ENCODE measurements around the gene CLTCL1.

The CLTCL1 gene

DNA sequence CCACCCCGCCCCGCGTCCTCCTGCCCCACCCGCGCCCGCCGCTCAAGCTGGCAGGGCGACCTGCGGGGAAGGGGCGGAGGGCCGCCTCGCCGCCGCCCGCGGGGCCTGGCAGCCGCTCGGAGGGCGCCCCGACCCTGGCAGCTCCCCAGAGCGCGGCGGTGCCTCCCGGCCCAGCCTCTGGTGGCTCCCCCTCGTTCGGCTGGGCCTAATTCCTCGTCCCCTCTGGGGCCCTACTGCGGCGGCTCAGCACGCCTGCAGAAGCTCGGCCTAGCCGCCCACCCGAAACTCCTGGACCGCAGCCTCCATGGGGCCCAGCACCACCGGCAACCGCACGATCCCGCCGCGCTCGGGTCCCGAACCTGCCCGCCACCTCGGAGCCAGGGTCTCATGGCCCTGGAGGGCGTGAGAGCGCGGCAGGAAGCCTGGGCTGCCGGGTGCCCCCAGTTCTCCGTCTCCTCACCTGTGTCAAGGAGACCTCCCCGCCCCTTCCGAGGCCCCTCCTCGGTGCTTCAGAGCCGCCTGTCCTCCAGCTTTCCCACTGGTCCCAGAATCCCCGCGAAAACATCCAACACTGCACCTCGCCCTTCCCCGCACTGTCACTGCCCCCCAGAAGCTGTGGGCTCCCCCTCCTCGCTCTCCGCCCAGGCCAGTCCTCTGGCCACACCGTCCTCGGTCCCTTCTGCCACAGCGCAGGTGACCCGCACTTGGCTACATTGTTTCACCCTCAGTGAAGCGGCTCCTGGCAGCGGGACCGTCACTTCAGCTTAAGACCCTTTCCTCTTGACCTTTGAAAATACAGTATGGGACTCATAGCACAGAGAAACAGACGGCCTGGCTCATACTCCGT lies 140.8 kb downstream of the CLTCL1 start:
- DNase-seq (ENCODE audit: low read depth in 2 of 2), result no peak

DNA sequence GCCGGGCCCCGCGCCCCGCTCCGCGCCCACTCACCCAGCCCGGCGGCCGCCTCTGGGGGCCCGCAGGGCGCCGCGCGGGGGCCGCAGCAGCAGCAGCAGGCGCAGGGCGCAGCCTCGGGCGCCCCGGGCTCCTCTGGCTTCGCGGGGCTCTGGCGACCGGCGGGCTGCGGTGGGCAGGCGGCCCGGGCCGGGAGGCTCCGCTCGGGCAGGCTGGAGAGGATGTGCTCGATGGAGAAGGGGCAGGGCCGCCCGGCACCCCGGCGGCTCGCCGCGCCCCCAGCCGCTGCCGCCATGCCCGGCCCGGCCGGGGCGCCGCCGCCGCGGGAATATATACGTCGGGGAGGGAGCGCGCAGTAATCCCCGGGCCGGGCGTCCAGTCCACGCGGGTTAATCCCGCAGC lies 141.5 kb downstream of the CLTCL1 start, which contains the start of gene GSC2:
GSC2 (minus strand) TSS at position 302 of the 400 bp plus-strand sequence; CDS start at position 293, 9 bp downstream.
- no peak for DNase-seq (ENCODE audit: low read depth in 2 of 2)

DNA sequence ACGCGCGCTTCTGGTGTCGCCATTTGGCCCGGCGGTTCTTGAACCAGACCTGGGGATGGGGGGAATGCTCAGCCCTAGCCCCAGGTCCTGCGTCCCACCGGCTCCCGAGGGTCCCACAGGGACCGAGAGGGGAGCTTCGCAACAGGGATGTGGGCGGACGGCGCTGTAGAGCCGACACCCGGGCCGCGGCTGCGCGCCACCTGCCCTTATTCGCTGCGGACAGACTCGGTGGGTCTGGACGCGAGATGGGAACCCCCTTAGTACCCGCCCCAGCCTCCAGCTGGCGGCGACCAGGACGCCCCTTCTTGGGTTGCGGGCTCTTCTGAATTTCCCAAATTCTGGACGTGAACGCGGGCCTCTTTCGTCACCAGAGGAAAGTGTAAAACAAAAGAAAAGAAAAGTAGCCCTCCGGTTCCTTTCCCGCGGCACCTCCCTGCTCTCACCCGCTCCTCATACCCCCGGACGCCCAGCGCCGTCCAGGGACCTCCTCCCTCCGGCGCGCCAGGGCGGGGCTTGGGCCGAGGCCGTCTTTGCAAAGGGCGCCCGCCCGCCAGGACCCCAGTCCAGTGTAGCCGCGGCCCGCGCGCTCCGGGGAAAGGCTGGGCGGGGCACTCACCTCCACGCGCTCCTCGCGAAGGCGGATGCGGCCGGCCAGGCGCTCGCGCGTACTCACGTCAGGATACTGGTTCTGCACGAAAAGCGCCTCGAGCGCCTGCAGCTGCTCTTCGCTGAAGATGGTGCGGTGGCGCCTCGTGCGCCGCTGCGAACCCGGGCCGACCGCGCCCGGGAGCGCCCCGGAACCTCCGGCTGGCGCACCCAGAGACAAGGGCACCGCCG lies 142.3 kb downstream of the CLTCL1 start:
- no peak for DNase-seq (ENCODE audit: low read depth in 2 of 2)

DNA sequence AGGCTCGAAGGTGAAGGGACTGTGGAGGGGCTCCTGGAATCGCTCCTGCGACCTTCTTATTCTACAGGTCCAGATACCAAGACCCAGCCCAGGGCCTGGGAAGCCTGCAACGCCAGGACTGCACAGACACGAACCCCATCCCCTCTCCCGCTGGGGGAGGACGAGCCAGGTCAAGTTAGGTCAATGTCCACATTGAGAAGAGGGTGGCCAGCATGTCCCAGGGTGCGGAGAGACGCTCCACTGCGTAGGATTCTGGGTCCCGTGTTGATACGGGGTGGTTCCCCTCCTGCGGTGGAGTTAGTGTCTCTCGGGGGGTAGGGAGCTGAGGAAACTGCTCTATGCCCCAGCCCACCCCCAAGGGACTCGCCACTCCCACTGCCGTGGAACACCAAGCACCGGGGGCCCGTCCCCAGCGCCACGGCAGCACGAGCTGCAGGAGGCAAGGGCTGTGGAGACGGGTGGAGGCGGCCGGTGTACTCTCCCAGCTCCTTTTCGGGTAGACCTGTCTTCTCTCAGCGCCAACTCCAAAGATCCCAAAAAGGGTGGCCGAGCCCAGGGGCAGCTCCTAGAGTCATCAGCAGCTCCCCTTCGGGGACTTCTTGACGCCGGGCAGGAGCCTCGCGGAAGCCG lies 143.0 kb downstream of the CLTCL1 start:
- DNase-seq (ENCODE audit: low read depth in 2 of 2), result no peak

- DNase-seq (ENCODE audit: low read depth in 2 of 2), result no peak
Observed at GRCh38 chr22:19147195-19147780, 144.2 kb downstream of the CLTCL1 start.

GRCh38 chr22:19146215-19146968 lies 145.1 kb downstream of the CLTCL1 start:
- DNase-seq (ENCODE audit: low read depth in 2 of 2), result no peak

- DNase-seq (ENCODE audit: low read depth in 2 of 2), result no peak
Observed at GRCh38 chr22:19143967-19144400, 147.5 kb downstream of the CLTCL1 start.

DNA sequence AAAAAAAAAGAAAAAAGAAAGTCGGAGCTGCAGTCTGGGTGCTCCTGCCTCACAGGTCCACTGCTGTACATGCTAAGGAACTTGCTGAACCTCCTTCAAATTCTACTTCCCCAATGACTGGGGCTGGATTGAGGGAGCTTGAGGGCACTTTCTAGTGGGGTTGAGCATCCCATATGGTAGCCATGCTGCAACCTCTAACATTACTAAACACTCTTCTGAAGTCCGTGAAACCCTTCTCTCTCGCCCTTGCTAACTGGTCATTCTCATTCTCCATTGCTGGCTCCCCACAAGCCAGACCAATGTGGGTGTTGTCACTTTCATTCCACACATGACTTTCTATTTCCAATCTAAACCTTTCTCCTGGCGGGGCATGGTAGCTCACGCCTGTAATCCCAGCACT lies 148.3 kb downstream of the CLTCL1 start:
- DNase-seq (ENCODE audit: low read depth in 2 of 2), result no peak

DNA sequence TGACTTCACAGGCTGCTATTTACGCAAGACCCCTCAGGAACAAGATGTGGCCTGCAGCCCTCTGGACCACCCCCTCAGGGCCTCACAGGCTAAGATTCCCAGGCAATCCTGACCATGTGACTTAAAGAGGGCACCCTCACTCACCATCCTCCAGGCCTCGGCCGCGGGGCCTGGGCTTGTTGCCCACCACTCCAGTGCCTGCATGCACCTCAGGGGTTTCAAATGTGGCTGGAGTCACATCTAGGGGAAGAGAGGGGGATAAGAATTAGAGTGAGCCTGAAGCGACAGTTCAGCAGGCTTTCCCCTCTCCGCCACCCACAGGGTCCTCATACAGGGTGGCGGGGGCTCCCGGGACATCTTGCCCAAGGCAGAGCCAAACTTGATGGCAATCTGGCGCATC lies 149.1 kb downstream of the CLTCL1 start:
- no peak for DNase-seq (ENCODE audit: low read depth in 2 of 2)

DNA sequence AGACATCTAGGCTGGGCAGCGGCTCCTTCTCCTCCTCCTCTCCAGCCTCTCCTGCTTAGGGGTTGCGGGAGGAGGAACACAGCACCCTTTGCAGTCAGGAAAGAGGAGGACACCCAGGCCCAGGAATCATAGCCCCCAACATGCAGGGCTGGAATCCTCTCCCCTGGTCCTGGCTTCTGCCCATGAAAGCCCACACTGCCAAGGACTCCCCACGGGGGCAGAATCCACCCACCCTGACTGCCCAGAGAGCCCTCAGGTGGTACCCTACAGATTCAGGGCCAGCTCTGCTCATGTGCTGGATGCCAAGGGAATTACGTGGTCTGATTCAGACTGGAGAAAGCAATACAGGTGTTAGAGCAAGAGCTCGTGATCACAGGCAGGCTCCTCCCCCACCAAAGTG lies 151.5 kb downstream of the CLTCL1 start:
- DNase-seq (ENCODE audit: low read depth in 2 of 2), result no peak

DNA sequence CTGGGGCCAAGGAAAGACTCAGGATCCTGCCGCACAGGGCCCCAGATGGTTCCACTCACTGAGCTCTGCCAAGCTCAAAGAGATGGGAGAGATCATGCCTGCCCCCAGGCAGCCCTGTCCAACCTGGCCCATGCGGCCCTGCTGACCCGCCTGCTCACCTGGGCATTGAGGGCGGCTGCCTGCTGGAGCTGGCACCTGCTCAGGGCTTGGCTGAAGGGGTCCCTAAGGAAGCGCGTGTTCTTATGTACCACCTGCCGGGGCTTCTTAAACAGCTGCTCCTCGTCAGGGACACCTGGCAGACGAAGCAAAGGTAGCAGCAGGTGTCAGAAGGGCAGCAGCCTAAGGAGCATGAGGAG lies 152.5 kb downstream of the CLTCL1 start:
- DNase-seq (ENCODE audit: low read depth in 2 of 2), result no peak

- DNase-seq (ENCODE audit: low read depth in 2 of 2), result no peak
Observed at GRCh38 chr22:19138217-19139000, 153.1 kb downstream of the CLTCL1 start.

DNA sequence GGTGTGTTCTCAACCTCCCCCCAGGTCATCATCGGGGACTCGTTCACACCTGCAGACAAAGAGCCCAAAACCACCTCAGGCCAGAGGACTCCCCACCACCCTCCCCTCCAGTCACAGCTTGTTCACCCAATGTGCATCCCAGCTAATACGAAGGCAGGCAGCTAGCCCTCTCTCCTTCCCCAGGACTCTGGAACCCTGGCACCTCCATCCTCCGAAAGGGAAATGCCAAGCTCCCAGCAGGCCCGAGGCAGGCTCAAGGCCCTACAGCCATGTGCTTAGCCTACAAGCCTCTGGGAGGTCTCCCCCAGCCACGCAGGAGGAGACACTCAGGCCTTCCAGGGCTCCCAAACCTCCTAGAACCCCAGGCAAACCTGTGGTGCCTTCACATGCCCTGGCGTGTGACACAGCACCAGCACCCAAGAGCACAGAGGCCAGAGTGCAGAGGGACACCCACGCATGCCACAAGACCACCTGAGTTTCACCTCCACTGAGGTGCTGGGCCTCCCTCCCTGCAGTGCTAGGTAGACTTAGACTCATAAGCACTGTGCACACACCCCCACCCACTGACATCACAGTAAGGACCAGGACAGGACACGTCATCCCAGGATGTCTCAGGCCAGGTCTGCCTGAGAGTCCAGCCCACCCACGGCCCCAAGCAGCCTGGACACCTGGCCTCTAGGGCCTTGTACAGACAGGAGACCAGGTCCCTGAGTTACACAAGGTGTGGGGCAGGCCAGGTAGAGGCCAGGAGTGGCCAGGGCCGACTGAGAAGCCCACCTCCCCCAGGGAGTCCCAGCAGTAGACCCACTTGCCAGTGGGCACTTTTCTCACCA lies 153.9 kb downstream of the CLTCL1 start:
- no peak for DNase-seq (ENCODE audit: low read depth in 2 of 2)

GRCh38 chr22:19136915-19137314 lies 154.6 kb downstream of the CLTCL1 start:
- no peak for DNase-seq (ENCODE audit: low read depth in 2 of 2)

- no peak for DNase-seq (ENCODE audit: low read depth in 2 of 2)
Observed at GRCh38 chr22:19134874-19135273, 156.6 kb downstream of the CLTCL1 start.

- no peak for DNase-seq (ENCODE audit: low read depth in 2 of 2)
Observed at GRCh38 chr22:19134176-19134831, 157.2 kb downstream of the CLTCL1 start.

DNA sequence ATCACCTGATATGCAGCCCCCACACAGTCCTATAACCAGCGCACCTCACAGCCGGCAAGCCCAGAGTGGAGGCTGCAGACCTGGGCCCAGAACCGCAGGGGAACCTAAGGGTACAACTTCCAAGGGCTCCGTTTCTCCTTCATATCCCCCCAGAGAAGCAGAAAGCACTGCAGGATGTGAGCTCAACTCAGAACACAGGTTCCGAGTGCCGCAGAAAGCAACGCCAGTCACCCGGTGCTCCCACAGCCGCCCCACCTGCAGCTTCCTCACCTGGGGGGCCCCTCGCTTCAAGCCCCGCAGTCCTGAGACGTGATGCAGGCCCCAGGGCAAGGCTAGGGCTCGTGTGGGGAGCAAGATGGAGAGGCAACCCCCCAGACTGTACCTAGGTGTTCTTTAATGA lies 158.0 kb downstream of the CLTCL1 start:
- DNase-seq (ENCODE audit: low read depth in 2 of 2), result no peak

DNA sequence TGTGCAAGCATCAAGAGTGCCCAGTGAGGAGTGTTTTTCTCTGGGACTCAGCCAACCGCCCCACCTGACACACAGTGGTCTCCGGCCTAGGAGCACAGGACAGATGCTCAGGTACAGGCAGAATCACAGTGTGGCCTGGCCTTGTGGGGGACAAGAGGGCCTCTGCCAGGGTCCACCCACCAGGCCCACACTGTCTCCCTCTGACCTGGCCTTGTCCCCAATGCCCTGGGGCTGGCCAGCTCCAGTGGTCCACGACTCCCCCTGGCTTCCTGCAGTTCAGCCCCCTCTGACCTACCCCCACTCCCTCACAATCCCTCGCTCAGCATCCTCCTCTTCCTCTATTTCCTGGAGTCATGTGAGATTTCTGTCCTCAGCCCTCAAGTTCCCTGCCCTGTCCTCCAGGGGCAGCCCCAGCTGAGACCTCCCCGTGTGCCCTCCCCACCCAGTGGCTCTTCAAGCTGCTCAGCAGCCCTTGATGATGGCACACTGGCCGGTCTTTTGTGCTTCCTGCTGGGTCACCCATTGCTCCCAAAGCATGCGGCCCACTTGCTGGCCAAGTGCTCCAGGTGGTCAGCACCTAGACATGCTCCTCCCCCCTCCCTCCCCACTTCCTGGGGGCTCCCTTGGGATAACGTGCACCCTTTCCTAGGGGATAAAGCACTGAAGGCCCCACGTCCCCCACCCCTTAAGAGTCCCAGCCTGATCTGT lies 158.7 kb downstream of the CLTCL1 start:
- DNase-seq (ENCODE audit: low read depth in 2 of 2), result no peak

Data from stimulated activated CD4-positive, alpha-beta T cell treated with anti-CD3 and anti-CD28 coated beads, Interleukin-1b, Interleukin-23, amount 100 ng/mL, for 1 hour (primary cell).